Activated CD8-positive, alpha-beta T cell treated with anti-CD3 and anti-CD28 coated beads for 36 hours (primary cell): ENCODE measurements around the gene RPRD2. TPM values are rescaled to one million over a fixed set of nuclear protein-coding genes. Genes with fewer than 3 reads are reported as not detected.

Experiments used
- ATAC-seq: fragments of 200-7000 bp; cut with Tn5 transposase; one replicate; pipeline ENCODE4 v1.10.0; 2021; ENCODE audit warnings: mild to moderate bottlenecking, moderate library complexity
- CTCF ChIA-PET: fragments of 350-600 bp; sonication (Branson Sonifier 250); formaldehyde crosslinking; loops from one replicate; lab custom pipeline; 2021; ENCODE audit warnings: antibody characterized with exemption; lab: Charles Lee
- POLR2A ChIA-PET: fragments of 350-600 bp; sonication (Branson Sonifier 250); formaldehyde crosslinking; loops from one replicate; lab custom pipeline; 2021; ENCODE audit warnings: antibody characterized with exemption; lab: Charles Lee
- DNase-seq: peaks from one replicate; pipeline ENCODE4 v3.0.0-alpha.2; 2020
- H3K27ac Mint-ChIP-seq: one replicate; pipeline ENCODE4 v1.8.0; 2021; ENCODE audit warnings: mild to moderate bottlenecking, mixed read lengths
- H3K27me3 Mint-ChIP-seq: one replicate; pipeline ENCODE4 v1.8.0; 2021; ENCODE audit warnings: mixed read lengths
- H3K36me3 Mint-ChIP-seq: one replicate; pipeline ENCODE4 v1.8.0; 2021; ENCODE audit warnings: low read depth, mixed read lengths
- H3K4me1 Mint-ChIP-seq: one replicate; pipeline ENCODE4 v1.8.0; 2021; ENCODE audit warnings: low read depth, mixed read lengths
- H3K4me3 Mint-ChIP-seq: one replicate; pipeline ENCODE4 v1.8.0; 2021; ENCODE audit warnings: mild to moderate bottlenecking, moderate library complexity, mixed read lengths
- H3K9me3 Mint-ChIP-seq: one replicate; pipeline ENCODE4 v1.8.0; 2021; ENCODE audit warnings: mixed read lengths
- CTCF ChIP-seq: fragments of 200-600 bp; IDR thresholded peaks from one replicate; pipeline ENCODE4 v1.8.0; 2022; ENCODE audit warnings: antibody characterized with exemption, mild to moderate bottlenecking
- intact Hi-C: fragments of 100-400 bp; cut with micrococcal nuclease; formaldehyde crosslinking; loops from one replicate; pipeline ENCODE4 v1.10.0; 2022
- total RNA-seq, 2 experiments: library from RNA; stranded (reverse); gene quantifications; one replicate each; pipeline ENCODE4 v1.2.3, GENCODE V29; 2021

RPRD2 gene
- total RNA-seq, 2 experiments from 2014 or later, result 17.6 to 19.4 TPM

GRCh38 chr1:150477733-150478132 lies 113.8 kb downstream of the RPRD2 start:
- ATAC-seq (no peak), DNase-seq (no peak)
- H3K4me3 Mint-ChIP-seq, result no peak overlapping the region
- peaks cover 10% of the 10 kb centered on the region for H3K4me1 Mint-ChIP-seq
- no peak overlapping the region for H3K27ac Mint-ChIP-seq
- TF ChIP-seq CTCF, result no peak
- H3K36me3 Mint-ChIP-seq, result peaks cover 2% of the 10 kb centered on the region
- no peaks in the 10 kb centered on the region for H3K27me3 Mint-ChIP-seq
- CTCF ChIA-PET, result no interaction called here
- H3K9me3 Mint-ChIP-seq, result no peaks in the 10 kb centered on the region
- intact Hi-C loops, result no loop called here
- POLR2A ChIA-PET, result interaction anchor here (0.6 kb wide), 1 partner anchor 66 kb away, joined by 3 read pairs; no protein-coding TSS in a partner anchor

DNA sequence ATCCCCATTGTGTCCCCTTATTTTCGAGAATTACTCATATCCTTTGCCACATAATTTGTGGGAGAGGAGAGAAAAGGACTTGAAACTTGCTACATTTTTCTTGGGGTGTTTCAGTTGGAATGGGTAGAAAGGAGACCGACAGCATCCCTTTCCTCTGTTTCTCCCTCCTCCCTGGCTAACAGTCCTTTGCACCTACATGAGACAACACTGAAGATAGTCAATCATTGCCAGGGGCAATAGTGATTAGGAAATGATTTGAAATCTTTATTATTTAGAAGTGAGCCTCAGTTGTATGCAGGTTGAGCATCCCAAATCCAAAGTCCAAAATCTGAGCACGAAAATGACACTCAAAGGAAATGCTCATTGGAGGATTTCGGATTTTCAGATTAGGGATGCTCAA lies 115.4 kb downstream of the RPRD2 start:
- no peak for DNase-seq
- CTCF ChIA-PET, result no interaction called here
- H3K36me3 Mint-ChIP-seq, result no peaks in the 10 kb centered on the region

DNA sequence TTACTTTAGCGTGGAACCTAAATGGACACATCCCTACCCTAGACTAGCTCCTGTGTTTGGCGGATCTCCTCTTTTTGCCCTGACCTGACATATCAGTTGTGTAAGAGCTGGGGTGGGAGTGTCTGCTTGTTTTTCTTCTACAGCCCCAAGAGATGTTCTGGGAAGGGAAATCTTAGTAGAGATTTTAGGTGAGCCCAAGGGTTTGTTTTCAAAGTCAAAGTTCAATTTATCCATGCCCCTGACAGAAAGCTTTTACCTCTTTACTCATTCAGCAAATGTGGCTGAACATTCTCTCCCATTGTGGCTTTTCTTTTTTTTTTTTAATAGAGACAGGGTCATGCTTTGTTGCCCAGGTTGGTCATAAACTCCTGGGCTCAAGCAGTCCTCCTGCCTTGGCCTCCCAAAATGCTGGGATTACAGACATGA lies 116.0 kb downstream of the RPRD2 start:
- Mint-ChIP-seq H3K4me3 (no peak overlapping the region), H3K4me1 (peaks cover 10% of the 10 kb centered on the region), H3K36me3 (no peaks in the 10 kb centered on the region), H3K27me3 (no peaks in the 10 kb centered on the region), H3K27ac (no peak overlapping the region), H3K9me3 (no peaks in the 10 kb centered on the region)
- intact Hi-C loops, result loop anchor here (10.0 kb wide), 1 partner anchor 145 kb away; the partner anchor contains the start of gene ENSA
- DNase-seq (no peak), ATAC-seq (no peak)
- no peak for TF ChIP-seq CTCF
- POLR2A ChIA-PET, result interaction anchor here (0.6 to 0.9 kb wide), 2 partner anchors 18 to 151 kb away, joined by 4 read pairs; no protein-coding TSS in a partner anchor
- CTCF ChIA-PET, result no interaction called here

More for the DNA sequence above, 115.4 kb downstream of the RPRD2 start:
- ATAC-seq, result no peak
- H3K4me1 Mint-ChIP-seq, result peaks cover 10% of the 10 kb centered on the region
- H3K27me3 Mint-ChIP-seq, result no peaks in the 10 kb centered on the region
- no peak overlapping the region for H3K4me3 Mint-ChIP-seq
- POLR2A ChIA-PET, result interaction anchor here (0.9 kb wide), 1 partner anchor 151 kb away, joined by 4 read pairs; no protein-coding TSS in a partner anchor
- intact Hi-C loops, result no loop called here
- no peak overlapping the region for H3K27ac Mint-ChIP-seq
- TF ChIP-seq CTCF, result no peak
- no peaks in the 10 kb centered on the region for H3K9me3 Mint-ChIP-seq

DNA sequence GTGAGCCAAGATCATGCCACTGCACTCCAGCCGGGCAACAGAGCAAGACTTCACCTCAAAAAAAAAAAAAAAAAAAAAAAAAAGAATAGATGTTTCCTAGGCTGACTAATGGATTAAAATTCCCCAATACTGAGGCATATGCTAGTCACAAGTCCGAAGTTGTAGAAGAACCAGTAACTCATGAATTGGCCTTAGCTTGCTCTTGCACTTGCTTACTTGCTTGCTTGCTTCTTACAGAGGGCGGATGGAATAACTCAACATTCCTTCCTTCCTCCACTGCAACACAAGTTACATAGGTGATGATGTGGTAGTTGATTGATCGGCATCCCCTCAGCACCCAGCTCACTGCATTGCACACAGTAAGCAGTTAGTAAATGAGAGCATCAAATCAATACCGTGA lies 120.5 kb downstream of the RPRD2 start:
- CTCF ChIA-PET, result interaction anchor here (0.8 kb wide), 1 partner anchor 228 kb away, joined by 3 read pairs; no protein-coding TSS in a partner anchor
- peaks cover 9% of the 10 kb centered on the region for H3K36me3 Mint-ChIP-seq
- H3K27ac Mint-ChIP-seq, result no peak overlapping the region
- H3K4me3 Mint-ChIP-seq, result no peak overlapping the region
- DNase-seq (no peak), ATAC-seq (no peak)
- POLR2A ChIA-PET, result no interaction called here
- intact Hi-C loops, result loop anchor here (10.0 kb wide), 1 partner anchor 140 kb away; the partner anchor contains the start of gene ENSA
- peaks cover 18% of the 10 kb centered on the region for H3K4me1 Mint-ChIP-seq
- H3K9me3 Mint-ChIP-seq, result no peaks in the 10 kb centered on the region
- no peaks in the 10 kb centered on the region for H3K27me3 Mint-ChIP-seq
- TF ChIP-seq CTCF, result no peak

DNA sequence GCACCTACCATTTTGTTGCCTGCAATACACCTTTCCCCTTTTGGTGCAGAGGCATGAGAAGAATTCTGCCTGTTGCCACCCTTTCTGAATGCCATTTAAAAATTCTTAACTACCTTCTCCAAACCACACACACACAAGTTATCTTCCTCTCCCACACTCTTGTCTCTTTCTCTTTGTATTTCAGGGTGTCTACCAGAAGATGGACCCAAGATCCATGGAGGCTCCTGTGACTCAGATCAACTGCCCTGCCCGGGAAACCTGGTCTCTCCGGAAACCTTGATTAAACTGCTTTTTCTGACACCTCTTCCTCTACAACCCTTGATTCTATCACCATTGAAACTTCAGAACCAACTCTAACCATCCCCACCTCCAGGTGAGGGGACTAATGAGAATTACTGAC lies 120.9 kb downstream of the RPRD2 start:
- H3K9me3 Mint-ChIP-seq, result no peaks in the 10 kb centered on the region
- DNase-seq (no peak), ATAC-seq (no peak)
- no peak overlapping the region for H3K4me3 Mint-ChIP-seq
- POLR2A ChIA-PET, result interaction anchor here (1.0 kb wide), 1 partner anchor 67 kb away, joined by 4 read pairs; no protein-coding TSS in a partner anchor
- no peak overlapping the region for H3K27ac Mint-ChIP-seq
- CTCF ChIA-PET, result interaction anchor here (0.8 to 1.7 kb wide), 3 partner anchors 20 to 229 kb away, joined by 3 to 6 read pairs (median 5); no protein-coding TSS in a partner anchor
- TF ChIP-seq CTCF, result no peak
- intact Hi-C loops, result loop anchor here (10.0 kb wide), 1 partner anchor 140 kb away; the partner anchor contains the start of gene ENSA
- peaks cover 9% of the 10 kb centered on the region for H3K36me3 Mint-ChIP-seq
- no peaks in the 10 kb centered on the region for H3K27me3 Mint-ChIP-seq
- H3K4me1 Mint-ChIP-seq, result peaks cover 18% of the 10 kb centered on the region
